ENCODE data around the gene PLA2G2C. TPM values are rescaled to one million over a fixed set of nuclear protein-coding genes. Genes with fewer than 3 reads are reported as not detected.
A peak's percentile ranks its signal among the peaks of the same experiment; 100 is the strongest.

PLA2G2C gene
- total and polyA plus RNA-seq, 2 of the 13 experiments (the other 11 are each of a cell fraction or from before 2014, with no cell fraction given) = not detected

DNA sequence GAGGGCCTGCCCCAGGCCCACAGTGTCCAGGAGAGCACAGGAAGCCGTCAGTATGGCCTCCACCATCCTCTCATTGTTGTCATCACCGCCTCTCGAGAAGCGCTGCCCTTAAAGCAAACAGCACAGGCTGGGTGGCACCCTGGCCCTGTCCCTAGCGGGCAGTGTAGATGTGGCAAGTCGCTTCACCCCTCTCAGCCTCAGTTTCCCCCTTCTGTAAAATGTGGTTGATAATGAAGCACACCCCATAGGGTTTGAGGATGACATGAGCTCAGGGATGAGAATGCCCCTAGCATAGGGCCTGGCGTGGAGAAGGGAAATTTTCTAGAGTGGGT lies 33.8 kb downstream of the PLA2G2C start (continued):
- TF ChIP-seq, protein P1, sequence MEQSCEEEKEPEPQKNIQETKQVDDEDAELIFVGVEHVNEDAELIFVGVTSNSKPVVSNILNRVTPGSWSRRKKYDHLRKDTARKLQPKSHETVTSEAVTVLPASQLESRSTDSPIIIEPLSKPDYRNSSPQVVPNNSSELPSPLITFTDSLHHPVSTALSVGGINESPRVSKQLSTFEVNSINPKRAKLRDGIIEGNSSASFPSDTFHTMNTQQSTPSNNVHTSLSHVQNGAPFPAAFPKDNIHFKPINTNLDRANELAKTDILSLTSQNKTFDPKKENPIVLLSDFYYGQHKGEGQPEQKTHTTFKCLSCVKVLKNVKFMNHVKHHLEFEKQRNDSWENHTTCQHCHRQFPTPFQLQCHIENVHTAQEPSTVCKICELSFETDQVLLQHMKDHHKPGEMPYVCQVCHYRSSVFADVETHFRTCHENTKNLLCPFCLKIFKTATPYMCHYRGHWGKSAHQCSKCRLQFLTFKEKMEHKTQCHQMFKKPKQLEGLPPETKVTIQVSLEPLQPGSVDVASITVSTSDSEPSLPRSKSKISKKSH (CRISPR knock-in tag; IDR thresholded peaks at IDR 0.05; ENCODE audit: borderline replicate concordance) = 0 out of 2 replicates have a peak, but pooled peaks have one; percentile 1
- TF ChIP-seq ATF1 (CRISPR knock-in tag; IDR thresholded peaks at IDR 0.05) (no peak), HDAC2 (CRISPR knock-in tag; IDR thresholded peaks at IDR 0.05) (no peak), ZNF224 (CRISPR knock-in tag; IDR thresholded peaks at IDR 0.05) (0 out of 2 replicates have a peak, but pooled peaks have one; percentile 58), RORA (CRISPR knock-in tag; IDR thresholded peaks at IDR 0.05) (no peak), ZNF776 (CRISPR knock-in tag; IDR thresholded peaks at IDR 0.05) (no peak), NFYB (CRISPR knock-in tag; IDR thresholded peaks at IDR 0.05) (no peak), CENPT (CRISPR knock-in tag; IDR thresholded peaks at IDR 0.05; ENCODE audit: low read depth) (no peak), RAD51 (IDR thresholded peaks at IDR 0.05; ENCODE audit: borderline replicate concordance) (no peak), TEAD3 (CRISPR knock-in tag; optimal IDR thresholded peaks at IDR 0.05; ENCODE audit: borderline replicate concordance) (peak; percentile 4)
- TF ChIP-seq, protein P2, sequence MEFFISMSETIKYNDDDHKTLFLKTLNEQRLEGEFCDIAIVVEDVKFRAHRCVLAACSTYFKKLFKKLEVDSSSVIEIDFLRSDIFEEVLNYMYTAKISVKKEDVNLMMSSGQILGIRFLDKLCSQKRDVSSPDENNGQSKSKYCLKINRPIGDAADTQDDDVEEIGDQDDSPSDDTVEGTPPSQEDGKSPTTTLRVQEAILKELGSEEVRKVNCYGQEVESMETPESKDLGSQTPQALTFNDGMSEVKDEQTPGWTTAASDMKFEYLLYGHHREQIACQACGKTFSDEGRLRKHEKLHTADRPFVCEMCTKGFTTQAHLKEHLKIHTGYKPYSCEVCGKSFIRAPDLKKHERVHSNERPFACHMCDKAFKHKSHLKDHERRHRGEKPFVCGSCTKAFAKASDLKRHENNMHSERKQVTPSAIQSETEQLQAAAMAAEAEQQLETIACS (CRISPR knock-in tag; IDR thresholded peaks at IDR 0.05) = no peak
- TF ChIP-seq, protein P3, sequence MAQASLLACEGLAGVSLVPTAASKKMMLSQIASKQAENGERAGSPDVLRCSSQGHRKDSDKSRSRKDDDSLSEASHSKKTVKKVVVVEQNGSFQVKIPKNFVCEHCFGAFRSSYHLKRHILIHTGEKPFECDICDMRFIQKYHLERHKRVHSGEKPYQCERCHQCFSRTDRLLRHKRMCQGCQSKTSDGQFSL (CRISPR knock-in tag; IDR thresholded peaks at IDR 0.05) = 0 out of 2 replicates have a peak, but pooled peaks have one; percentile 1
- TF ChIP-seq, protein P4, sequence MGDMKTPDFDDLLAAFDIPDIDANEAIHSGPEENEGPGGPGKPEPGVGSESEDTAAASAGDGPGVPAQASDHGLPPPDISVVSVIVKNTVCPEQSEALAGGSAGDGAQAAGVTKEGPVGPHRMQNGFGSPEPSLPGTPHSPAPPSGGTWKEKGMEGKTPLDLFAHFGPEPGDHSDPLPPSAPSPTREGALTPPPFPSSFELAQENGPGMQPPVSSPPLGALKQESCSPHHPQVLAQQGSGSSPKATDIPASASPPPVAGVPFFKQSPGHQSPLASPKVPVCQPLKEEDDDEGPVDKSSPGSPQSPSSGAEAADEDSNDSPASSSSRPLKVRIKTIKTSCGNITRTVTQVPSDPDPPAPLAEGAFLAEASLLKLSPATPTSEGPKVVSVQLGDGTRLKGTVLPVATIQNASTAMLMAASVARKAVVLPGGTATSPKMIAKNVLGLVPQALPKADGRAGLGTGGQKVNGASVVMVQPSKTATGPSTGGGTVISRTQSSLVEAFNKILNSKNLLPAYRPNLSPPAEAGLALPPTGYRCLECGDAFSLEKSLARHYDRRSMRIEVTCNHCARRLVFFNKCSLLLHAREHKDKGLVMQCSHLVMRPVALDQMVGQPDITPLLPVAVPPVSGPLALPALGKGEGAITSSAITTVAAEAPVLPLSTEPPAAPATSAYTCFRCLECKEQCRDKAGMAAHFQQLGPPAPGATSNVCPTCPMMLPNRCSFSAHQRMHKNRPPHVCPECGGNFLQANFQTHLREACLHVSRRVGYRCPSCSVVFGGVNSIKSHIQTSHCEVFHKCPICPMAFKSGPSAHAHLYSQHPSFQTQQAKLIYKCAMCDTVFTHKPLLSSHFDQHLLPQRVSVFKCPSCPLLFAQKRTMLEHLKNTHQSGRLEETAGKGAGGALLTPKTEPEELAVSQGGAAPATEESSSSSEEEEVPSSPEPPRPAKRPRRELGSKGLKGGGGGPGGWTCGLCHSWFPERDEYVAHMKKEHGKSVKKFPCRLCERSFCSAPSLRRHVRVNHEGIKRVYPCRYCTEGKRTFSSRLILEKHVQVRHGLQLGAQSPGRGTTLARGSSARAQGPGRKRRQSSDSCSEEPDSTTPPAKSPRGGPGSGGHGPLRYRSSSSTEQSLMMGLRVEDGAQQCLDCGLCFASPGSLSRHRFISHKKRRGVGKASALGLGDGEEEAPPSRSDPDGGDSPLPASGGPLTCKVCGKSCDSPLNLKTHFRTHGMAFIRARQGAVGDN (CRISPR knock-in tag; IDR thresholded peaks at IDR 0.05) = peak; percentile 37; the same call in 1 of the 2 replicates
- TF ChIP-seq, protein P5, sequence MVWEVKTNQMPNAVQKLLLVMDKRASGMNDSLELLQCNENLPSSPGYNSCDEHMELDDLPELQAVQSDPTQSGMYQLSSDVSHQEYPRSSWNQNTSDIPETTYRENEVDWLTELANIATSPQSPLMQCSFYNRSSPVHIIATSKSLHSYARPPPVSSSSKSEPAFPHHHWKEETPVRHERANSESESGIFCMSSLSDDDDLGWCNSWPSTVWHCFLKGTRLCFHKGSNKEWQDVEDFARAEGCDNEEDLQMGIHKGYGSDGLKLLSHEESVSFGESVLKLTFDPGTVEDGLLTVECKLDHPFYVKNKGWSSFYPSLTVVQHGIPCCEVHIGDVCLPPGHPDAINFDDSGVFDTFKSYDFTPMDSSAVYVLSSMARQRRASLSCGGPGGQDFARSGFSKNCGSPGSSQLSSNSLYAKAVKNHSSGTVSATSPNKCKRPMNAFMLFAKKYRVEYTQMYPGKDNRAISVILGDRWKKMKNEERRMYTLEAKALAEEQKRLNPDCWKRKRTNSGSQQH (CRISPR knock-in tag; IDR thresholded peaks at IDR 0.05; ENCODE audit: low read depth) = 0 out of 2 replicates have a peak, but pooled peaks have one; percentile 21
- TF ChIP-seq, protein P6, sequence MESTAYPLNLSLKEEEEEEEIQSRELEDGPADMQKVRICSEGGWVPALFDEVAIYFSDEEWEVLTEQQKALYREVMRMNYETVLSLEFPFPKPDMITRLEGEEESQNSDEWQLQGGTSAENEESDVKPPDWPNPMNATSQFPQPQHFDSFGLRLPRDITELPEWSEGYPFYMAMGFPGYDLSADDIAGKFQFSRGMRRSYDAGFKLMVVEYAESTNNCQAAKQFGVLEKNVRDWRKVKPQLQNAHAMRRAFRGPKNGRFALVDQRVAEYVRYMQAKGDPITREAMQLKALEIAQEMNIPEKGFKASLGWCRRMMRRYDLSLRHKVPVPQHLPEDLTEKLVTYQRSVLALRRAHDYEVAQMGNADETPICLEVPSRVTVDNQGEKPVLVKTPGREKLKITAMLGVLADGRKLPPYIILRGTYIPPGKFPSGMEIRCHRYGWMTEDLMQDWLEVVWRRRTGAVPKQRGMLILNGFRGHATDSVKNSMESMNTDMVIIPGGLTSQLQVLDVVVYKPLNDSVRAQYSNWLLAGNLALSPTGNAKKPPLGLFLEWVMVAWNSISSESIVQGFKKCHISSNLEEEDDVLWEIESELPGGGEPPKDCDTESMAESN (CRISPR knock-in tag; conservative IDR thresholded peaks at IDR 0.05) = peak; percentile 80; the same call in 1 of the 2 replicates

All from HepG2 (cell line).